Sciatic nerve (tissue), 2 donors: ENCODE measurements around the gene NDRG3. TPM values are rescaled to one million over a fixed set of nuclear protein-coding genes. Genes with fewer than 3 reads are reported as not detected.
A peak's percentile ranks its signal among the peaks of the same experiment; 100 is the strongest.
"Not testable (repeated sequence)": the region's sequence is repeated elsewhere in the genome, so short reads cannot be mapped to it uniquely, and the experiment has no call there.

Source experiments
- ATAC-seq: fragments of 200-7000 bp; cut with Tn5 transposase; one replicate; pipeline ENCODE4 v1.9.1; 2020; ENCODE audit warnings: mild to moderate bottlenecking, moderate library complexity
- DNase-seq: peaks from one replicate; pipeline ENCODE4 v3.0.0-alpha.2; 2020; ENCODE audit warnings: low spot score
- intact Hi-C: fragments of 100-400 bp; cut with DNase I; formaldehyde crosslinking; loops from one replicate; pipeline ENCODE4 v1.14.2; 2022
- total RNA-seq: library from RNA; stranded (reverse); fragmentation: NEBNext Ultra II Directional; extraction: Animal tissue kit (Norgen Biotek cat#: 25700); gene quantifications from one replicate; pipeline ENCODE4 v1.2.1, GENCODE V29; 2021
- donor health status: DM: no; HTN: no; CAD: no.
- donor health status: DM: no; HTN: no; CAD: no.

NDRG3 gene
- total RNA-seq, 1 donor from 2014 or later: 30.7 TPM

- ATAC-seq (no peak), DNase-seq (peak; percentile 1)
- intact Hi-C loops: no loop called here
These were observed 89.2 kb downstream of the NDRG3 start for GRCh38 chr20:36656733-36657132.

GRCh38 chr20:36655004-36655403 lies 90.9 kb downstream of the NDRG3 start:
- DNase-seq: no peak

GRCh38 chr20:36654506-36654905 lies 91.4 kb downstream of the NDRG3 start:
- no peak for ATAC-seq
- peak; percentile 14 for DNase-seq
- intact Hi-C loops: no loop called here

More at GRCh38 chr20:36655004-36655403, 90.9 kb downstream of the NDRG3 start:
- no peak for ATAC-seq
- intact Hi-C loops: no loop called here

GRCh38 chr20:36653456-36653855 lies 92.4 kb downstream of the NDRG3 start:
- intact Hi-C loops: no loop called here
- no peak for ATAC-seq
- no peak for DNase-seq

- intact Hi-C loops: no loop called here
- no peak for ATAC-seq
- DNase-seq: peak; percentile 35
These were observed 98.4 kb downstream of the NDRG3 start for GRCh38 chr20:36647196-36648121.

GRCh38 chr20:36646678-36647077 lies 99.2 kb downstream of the NDRG3 start:
- intact Hi-C loops: no loop called here
- ATAC-seq (no peak), DNase-seq (no peak)

GRCh38 chr20:36645998-36646397 lies 99.9 kb downstream of the NDRG3 start, which contains the start of gene SLA2:
TSS of gene SLA2 (minus strand) at chr20:36646196. CDS start at chr20:36641335, 4,861 bp downstream.
- DNase-seq (no peak), ATAC-seq (no peak)
- intact Hi-C loops: no loop called here

- ATAC-seq (no peak), DNase-seq (no peak)
- intact Hi-C loops: no loop called here
These were observed 100.5 kb downstream of the NDRG3 start for GRCh38 chr20:36645353-36645752.

GRCh38 chr20:36644706-36645095 lies 101.2 kb downstream of the NDRG3 start:
- no peak for ATAC-seq

GRCh38 chr20:36644032-36644705 lies 101.7 kb downstream of the NDRG3 start:
- no peak for ATAC-seq
- intact Hi-C loops: no loop called here
- DNase-seq: no peak

More at GRCh38 chr20:36644706-36645095, 101.2 kb downstream of the NDRG3 start:
- DNase-seq: no peak
- intact Hi-C loops: no loop called here

- ATAC-seq (no peak), DNase-seq (no peak)
- intact Hi-C loops: no loop called here
These were observed 103.8 kb downstream of the NDRG3 start for GRCh38 chr20:36642136-36642535.

GRCh38 chr20:36641506-36641843 lies 104.4 kb downstream of the NDRG3 start:
- ATAC-seq: no peak
- intact Hi-C loops: no loop called here

GRCh38 chr20:36638876-36639400 lies 107.0 kb downstream of the NDRG3 start:
- ATAC-seq, intact Hi-C loops, DNase-seq: not testable (repeated sequence)

More at GRCh38 chr20:36641506-36641843, 104.4 kb downstream of the NDRG3 start:
- no peak for DNase-seq

- DNase-seq (no peak), ATAC-seq (no peak)
- intact Hi-C loops: no loop called here
These were observed 111.5 kb downstream of the NDRG3 start for GRCh38 chr20:36634342-36634741.

GRCh38 chr20:36633285-36633772 lies 112.6 kb downstream of the NDRG3 start:
- ATAC-seq: no peak
- DNase-seq: no peak

GRCh38 chr20:36632487-36633284 lies 113.2 kb downstream of the NDRG3 start:
- no peak for ATAC-seq

More at GRCh38 chr20:36633285-36633772, 112.6 kb downstream of the NDRG3 start:
- intact Hi-C loops: no loop called here

GRCh38 chr20:36632147-36632486 lies 113.8 kb downstream of the NDRG3 start:
- intact Hi-C loops: no loop called here
- DNase-seq (no peak), ATAC-seq (no peak)

More at GRCh38 chr20:36632487-36633284, 113.2 kb downstream of the NDRG3 start:
- DNase-seq: no peak
- intact Hi-C loops: no loop called here

GRCh38 chr20:36631646-36632045 lies 114.2 kb downstream of the NDRG3 start:
- intact Hi-C loops: no loop called here
- ATAC-seq (no peak), DNase-seq (no peak)
